HG02610 (cell line): ENCODE results near the gene RAD18.

ENCODE experiments used
- ATAC-seq: cut with Tn5 transposase; IDR thresholded peaks from one replicate; pipeline ENCODE4 v1.9.1; 2021; ENCODE audit warnings: mild to moderate bottlenecking, moderate library complexity; ENCODE audit not compliant: unreplicated experiment

RAD18 gene

GRCh38 chr3:8966150-8966819 lies 3.0 kb upstream of the RAD18 start:
- no peak for ATAC-seq

GRCh38 chr3:8964436-8965370 lies 1.4 kb upstream of the RAD18 start:
- ATAC-seq = no peak

GRCh38 chr3:8962226-8962861 lies 928 bp downstream of the RAD18 start:
- no peak for ATAC-seq

GRCh38 chr3:8959668-8960067 lies 3.6 kb downstream of the RAD18 start:
- ATAC-seq = no peak

GRCh38 chr3:8954938-8955763 lies 8.1 kb downstream of the RAD18 start:
- peak; percentile 89 for ATAC-seq

- no peak for ATAC-seq
Measured at GRCh38 chr3:8953313-8953712, 10.0 kb downstream of the RAD18 start.

- no peak for ATAC-seq
Measured at GRCh38 chr3:8952130-8952529, 11.1 kb downstream of the RAD18 start.

- ATAC-seq = no peak
Measured at GRCh38 chr3:8945890-8946600, 17.2 kb downstream of the RAD18 start.

GRCh38 chr3:8942746-8943488 lies 20.4 kb downstream of the RAD18 start:
- no peak for ATAC-seq

- no peak for ATAC-seq
Measured at GRCh38 chr3:8942115-8942514, 21.2 kb downstream of the RAD18 start.

GRCh38 chr3:8938021-8938420 lies 25.3 kb downstream of the RAD18 start:
- no peak for ATAC-seq

- ATAC-seq = no peak
Measured at GRCh38 chr3:8937064-8938020, 25.9 kb downstream of the RAD18 start.

- ATAC-seq = no peak
Measured at GRCh38 chr3:8932507-8932906, 30.8 kb downstream of the RAD18 start.

GRCh38 chr3:8931342-8931741 lies 31.9 kb downstream of the RAD18 start:
- ATAC-seq = no peak

- ATAC-seq = no peak
Measured at GRCh38 chr3:8929860-8930259, 33.4 kb downstream of the RAD18 start.

- ATAC-seq = no peak
Measured at GRCh38 chr3:8914491-8914890, 48.8 kb downstream of the RAD18 start.

- ATAC-seq = no peak
Measured at GRCh38 chr3:8911781-8912180, 51.5 kb downstream of the RAD18 start.

GRCh38 chr3:8909160-8909559 lies 54.1 kb downstream of the RAD18 start:
- no peak for ATAC-seq
